Fibroblast of the aortic adventitia (primary cell): ENCODE data around the gene DCLK1. TPM values are rescaled to one million over a fixed set of nuclear protein-coding genes. Genes with fewer than 3 reads are reported as not detected.

Experiments used
- DNase-seq: peaks from one replicate; pipeline ENCODE4 v3.0.0-alpha.2; 2010; ENCODE audit warnings: low read depth
- H3K4me3 ChIP-seq: 2 replicates; pipeline ENCODE4 v1.5.1; 2011; ENCODE audit warnings: low read depth, mild to moderate bottlenecking, control low read depth, low read length, moderate library complexity
- CTCF ChIP-seq: IDR thresholded peaks from 2 replicates; pipeline ENCODE4 v1.5.1; 2011; ENCODE audit warnings: mild to moderate bottlenecking, low read length, control low read depth, inconsistent platforms; ENCODE audit not compliant: insufficient read depth
- total RNA-seq: library from RNA; depleted of rRNA; stranded (reverse); fragments of >200 nt; gene quantifications from 2 replicates; pipeline ENCODE4 v1.2.3, GENCODE V29; 2012; ENCODE audit warnings: low replicate concordance

DCLK1 gene
- total RNA-seq, 1 donor: 80.0 TPM

DNA sequence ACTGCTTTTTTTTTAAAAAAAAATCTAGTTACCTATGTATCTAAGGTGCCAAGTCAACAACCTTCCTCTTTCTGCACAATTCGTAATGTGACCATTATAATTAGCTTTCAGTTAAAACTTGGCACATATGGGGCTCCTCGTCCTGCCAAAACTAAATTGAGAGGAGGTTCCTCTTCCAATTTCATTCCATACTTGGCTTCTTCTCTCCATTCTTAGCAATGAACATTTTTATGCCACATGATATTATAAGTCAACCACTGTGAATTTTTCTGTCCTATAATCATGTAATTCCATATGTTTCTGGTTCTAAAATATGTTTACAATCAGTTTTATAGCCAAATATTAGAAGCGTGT, 177.0 kb downstream of the DCLK1 start:
- TF ChIP-seq CTCF: no peak
- DNase-seq: peak; percentile 37
- H3K4me3 ChIP-seq: no peak overlapping the region

DNA sequence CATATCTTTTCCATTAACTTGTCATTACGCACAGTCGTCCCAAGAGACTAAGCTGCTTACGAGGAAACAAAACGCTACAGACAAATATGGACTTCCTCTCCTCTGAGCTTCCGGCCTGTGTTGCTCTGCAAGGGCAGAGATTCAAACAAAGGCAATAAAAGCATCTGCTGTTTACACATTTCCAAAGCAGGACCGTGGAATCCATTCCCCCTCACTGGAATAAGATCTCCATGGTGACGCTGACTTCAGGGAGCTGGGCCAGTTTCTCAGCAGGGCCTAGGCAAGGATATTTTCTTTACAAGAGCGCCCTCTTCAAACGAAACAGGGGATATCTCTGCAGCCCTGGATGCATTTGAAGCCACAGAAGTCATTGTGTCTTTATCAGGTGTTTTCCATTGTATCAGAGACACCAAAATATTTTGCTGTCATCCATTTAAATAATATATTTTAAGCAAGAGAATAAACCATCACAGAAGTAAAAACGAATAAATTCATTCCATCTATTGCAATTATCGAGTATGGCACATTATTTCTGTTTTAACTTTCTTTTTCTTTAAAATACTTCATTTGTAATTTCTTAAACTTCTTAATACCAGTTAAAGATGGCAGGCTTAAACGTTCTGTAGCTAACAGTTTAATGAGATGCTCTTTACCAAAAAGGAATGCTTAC, 177.5 kb downstream of the DCLK1 start:
- DNase-seq: peak; percentile 95
- TF ChIP-seq CTCF: peak; percentile 72
- peak overlapping the region; percentile 10 for H3K4me3 ChIP-seq

- H3K4me3 ChIP-seq: no peak overlapping the region
- DNase-seq: no peak
- no peak for TF ChIP-seq CTCF
Observed at GRCh38 chr13:35947315-35947714, 183.9 kb downstream of the DCLK1 start.

- no peak for TF ChIP-seq CTCF
- no peak for DNase-seq
- H3K4me3 ChIP-seq: no peak overlapping the region
Observed at GRCh38 chr13:35945368-35945767, 185.8 kb downstream of the DCLK1 start.

DNA sequence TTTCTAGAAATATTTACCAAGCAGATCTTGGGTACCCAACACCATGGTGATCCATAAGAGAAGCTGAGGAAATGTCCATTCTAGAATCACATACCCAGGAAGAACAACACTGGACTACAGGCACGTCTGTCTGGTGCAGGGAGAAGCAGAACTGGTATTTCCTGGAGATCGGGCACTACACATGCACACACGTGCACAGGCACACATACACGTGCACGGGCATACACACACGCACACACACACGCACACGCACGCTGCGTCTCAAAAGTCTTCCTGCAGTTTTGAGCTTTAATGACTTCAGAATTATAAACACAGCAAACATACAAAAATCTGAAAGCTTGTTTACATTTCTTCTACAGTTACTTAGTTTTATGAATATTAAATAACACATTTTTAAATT, 189.8 kb downstream of the DCLK1 start:
- no peak for DNase-seq
- TF ChIP-seq CTCF: no peak

GRCh38 chr13:35940734-35941133, 190.4 kb downstream of the DCLK1 start:
- no peak for TF ChIP-seq CTCF
- no peak overlapping the region for H3K4me3 ChIP-seq
- DNase-seq: no peak

More for the DNA sequence above, 189.8 kb downstream of the DCLK1 start:
- H3K4me3 ChIP-seq: no peak overlapping the region
